Measurements from ENCODE around the gene ATL3.
A peak's percentile ranks its signal among the peaks of the same experiment; 100 is the strongest.
"Not testable (repeated sequence)": the region's sequence is repeated elsewhere in the genome, so short reads cannot be mapped to it uniquely, and the experiment has no call there.

Gene ATL3, protein sequence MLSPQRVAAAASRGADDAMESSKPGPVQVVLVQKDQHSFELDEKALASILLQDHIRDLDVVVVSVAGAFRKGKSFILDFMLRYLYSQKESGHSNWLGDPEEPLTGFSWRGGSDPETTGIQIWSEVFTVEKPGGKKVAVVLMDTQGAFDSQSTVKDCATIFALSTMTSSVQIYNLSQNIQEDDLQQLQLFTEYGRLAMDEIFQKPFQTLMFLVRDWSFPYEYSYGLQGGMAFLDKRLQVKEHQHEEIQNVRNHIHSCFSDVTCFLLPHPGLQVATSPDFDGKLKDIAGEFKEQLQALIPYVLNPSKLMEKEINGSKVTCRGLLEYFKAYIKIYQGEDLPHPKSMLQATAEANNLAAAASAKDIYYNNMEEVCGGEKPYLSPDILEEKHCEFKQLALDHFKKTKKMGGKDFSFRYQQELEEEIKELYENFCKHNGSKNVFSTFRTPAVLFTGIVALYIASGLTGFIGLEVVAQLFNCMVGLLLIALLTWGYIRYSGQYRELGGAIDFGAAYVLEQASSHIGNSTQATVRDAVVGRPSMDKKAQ

DNA sequence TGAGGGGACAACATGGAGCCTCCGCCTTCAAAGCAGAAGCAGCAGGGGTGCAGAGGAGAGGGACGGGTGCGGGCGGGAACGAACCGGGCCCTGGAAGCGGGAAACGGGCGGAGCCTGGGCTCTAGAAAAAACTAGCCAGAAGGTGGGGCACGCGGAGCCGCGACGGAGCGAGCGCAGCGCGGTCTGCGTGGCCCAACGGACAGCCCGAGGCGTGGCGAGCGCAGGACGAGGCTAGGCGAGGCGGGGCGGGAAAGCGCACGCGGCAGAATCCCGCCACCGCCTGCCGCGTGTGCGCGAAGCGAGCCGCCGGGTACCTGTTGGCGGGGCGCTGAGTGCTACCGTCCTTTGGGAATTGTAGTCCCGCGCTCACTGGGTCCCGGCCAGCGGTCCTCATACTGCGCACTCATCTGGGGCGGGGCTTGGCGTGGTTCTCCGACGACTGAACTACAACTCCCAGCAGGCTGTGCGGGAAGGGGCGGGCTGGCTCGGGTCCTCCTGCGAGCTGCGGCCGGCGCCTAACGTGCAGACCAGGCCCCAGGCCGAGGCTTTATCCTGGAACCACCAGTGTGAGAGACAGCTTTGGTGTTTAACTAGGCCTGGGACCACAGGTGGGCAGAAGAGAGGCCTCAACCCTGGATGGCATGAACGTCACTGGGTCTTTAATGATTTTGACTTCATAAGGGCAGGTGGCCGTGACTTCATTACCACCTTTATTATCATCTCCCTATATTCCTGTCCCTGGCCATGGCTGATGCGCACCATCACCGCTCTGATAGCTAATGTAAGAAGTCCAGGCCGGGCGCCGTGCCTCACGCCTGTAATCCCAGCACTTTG, at the start of gene ATL3:
TSS of gene ATL3 (minus strand) at position 55 of the 834 bp plus-strand sequence. CDS start at position 14, 41 bp downstream.
- peak; percentile 92 for DNase-seq (ENCODE audit: low spot score)

DNA sequence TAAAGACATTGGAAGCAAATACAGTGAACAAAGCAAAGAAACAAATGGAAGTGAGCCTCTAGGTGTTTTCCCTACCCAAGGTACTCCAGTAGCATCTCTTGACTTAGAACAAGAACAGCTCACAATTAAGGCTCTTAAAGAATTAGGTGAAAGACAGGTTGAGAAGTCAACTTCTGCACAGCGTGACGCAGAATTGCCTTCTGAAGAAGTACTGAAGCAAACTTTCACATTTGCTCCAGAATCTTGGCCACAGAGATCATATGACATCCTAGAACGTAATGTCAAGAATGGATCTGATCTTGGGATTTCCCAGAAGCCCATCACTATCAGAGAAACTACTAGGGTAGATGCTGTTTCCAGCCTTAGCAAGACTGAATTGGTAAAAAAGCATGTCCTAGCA, 49.4 kb upstream of the ATL3 start:
- no peak for DNase-seq (ENCODE audit: low spot score)

DNA sequence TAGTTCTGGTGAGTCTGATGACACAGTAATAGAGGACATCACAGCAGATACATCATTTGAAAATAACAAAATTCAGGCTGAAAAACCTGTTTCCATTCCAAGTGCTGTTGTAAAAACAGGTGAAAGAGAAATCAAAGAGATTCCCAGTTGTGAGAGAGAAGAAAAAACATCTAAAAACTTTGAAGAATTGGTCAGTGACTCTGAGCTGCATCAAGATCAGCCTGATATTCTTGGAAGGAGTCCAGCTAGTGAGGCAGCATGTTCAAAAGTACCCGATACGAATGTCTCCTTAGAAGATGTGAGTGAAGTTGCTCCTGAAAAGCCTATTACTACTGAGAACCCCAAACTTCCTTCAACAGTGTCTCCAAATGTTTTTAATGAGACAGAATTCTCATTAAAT, 48.8 kb upstream of the ATL3 start:
- DNase-seq (ENCODE audit: low spot score): peak; percentile 39

DNA sequence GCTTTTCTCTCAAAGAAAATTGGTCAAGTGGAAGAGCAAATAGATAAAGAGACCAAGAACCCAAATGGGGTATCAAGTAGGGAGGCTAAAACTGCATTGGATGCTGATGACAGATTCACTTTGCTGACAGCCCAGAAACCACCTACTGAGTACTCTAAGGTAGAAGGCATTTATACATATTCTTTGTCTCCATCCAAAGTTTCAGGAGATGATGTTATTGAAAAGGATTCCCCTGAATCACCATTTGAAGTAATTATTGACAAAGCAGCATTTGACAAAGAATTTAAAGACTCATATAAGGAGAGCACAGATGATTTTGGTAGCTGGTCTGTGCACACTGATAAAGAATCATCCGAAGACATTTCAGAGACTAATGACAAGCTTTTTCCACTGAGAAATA, 47.8 kb upstream of the ATL3 start:
- DNase-seq (ENCODE audit: low spot score): no peak

DNA sequence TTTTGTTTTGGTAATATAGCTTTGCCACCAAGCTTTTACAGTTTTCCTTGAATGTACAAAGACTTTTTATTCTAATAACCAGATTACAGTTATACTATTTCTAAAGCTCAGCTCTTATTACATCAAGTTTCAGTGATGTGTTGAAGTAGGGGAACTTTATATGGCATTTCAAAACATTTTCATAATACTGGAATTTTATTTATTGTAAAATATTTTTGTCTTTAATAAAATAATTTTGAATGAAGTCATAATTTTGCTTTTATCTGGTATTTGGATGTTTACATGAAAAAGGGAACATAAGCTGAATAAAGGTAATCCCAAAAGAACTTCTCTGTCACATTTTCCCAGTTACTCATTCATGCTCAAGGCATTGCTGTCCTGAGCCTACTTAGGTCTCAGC, 44.9 kb upstream of the ATL3 start:
- DNase-seq (ENCODE audit: low spot score): no peak

DNA sequence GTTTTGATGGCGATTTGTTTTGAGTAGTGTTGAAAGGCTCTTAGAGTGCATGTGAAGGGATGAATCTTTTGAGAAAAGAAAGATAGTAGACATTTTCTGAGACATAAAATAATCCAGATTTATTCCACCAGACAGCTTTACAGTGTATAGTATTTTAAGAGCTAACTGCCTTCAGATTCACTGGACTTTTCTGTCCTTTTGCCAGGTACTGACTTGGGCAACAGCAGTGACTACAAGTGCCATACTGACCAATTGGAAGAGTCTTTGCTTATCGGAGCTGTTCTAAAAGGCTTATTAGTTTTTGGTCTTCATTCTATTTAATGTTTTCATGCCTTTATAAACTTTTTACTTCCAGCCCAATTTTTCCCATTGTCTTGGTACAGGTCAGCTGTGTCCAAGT, 42.6 kb upstream of the ATL3 start:
- DNase-seq (ENCODE audit: low spot score): no peak

DNA sequence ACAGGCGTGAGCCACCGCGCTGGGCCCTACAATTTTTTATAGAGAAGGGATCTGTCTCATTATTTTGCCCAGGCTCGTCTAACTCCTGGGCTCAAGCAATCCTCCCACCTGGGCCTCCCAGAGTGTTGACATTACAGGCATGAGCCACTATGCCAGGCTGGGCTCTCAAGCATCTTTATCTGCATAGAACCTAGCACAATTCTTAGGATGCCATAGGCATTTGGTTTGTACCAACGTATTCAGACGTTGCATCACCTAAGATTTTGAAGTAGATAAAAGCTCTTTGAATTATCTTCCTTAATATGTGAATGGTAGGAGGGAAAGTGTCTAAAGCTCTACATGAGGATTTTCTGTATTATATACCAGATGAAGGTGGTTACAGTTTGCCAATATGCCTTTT, 40.7 kb upstream of the ATL3 start:
- no peak for DNase-seq (ENCODE audit: low spot score)

DNA sequence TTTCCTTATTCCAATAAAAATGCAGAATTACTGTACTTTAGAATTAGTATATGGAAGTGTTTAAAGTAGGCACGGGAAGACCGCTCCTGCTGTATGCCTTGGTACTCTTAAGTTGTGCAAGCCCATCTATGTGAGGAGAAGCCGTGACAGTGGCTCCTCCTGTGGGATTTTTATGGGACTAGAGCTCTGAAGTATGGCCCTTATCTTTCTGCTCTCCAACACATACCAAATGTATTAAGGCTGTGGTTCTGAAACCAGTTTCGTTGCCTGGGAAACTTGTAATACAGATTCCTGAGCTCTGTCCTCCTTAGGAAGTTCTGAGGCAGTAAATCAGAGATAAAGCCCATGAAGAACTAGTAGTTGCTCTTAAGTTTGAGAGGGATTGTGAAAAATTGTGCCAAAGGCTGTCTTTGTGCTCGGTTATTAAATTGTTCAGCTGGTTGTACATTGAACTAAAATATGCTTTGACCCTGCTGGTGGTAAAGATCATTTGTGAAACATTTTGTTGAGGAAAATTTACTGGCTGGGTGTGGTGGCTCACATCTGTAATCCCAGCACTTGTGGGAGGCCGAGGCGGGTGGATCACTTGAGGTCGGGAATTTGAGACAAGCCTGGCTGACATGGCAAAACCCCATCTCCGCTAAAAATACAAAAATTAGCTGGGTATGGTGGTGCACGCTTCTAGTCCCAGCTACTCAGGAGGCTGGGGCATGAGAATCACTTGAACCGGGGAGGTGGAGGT, 39.5 kb upstream of the ATL3 start:
- DNase-seq (ENCODE audit: low spot score): no peak

DNA sequence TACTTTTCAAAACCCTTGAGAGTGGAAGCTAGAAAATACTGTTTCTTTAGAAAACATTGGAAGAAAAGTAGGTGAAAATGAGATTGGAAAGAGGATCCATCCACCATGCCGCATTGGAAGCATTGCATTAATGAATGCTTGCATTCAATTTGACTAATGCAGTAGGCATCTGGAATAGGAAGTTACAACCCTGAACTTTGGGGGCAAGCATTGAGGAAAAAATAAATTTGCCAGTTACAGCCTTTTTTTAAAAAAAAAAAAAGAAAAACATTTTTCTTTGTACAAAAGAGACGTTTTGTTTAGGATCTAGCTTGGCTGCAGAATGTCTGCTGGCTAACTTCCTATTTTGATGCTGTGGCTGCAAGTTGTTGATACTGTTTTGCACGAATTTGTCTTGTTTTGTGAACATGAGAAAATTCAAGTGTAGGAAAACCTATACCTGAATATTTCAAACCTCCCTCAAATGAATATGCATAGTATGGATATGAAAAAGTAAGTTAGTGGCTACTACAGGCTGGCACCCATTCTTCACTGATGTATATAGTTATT, 38.2 kb upstream of the ATL3 start:
- no peak for DNase-seq (ENCODE audit: low spot score)

DNA sequence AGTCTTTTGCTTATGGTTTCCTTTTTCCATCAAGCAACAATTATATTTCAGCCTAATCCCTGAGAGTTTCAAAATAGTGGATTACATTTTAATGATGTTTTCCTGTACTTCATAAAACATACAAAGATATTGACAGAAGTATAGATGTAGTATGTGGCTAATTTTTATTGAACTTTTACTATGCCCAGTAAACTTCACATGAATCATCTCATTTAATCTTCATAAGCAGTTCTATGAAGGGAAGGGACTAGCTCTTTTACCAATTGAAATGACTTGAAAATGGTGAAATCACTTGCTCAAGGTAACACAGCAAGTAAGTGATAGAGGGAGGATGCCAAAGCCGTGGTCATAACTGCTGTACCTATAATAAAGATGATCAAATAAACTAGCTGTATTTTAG, 37.6 kb upstream of the ATL3 start:
- DNase-seq (ENCODE audit: low spot score): no peak

DNA sequence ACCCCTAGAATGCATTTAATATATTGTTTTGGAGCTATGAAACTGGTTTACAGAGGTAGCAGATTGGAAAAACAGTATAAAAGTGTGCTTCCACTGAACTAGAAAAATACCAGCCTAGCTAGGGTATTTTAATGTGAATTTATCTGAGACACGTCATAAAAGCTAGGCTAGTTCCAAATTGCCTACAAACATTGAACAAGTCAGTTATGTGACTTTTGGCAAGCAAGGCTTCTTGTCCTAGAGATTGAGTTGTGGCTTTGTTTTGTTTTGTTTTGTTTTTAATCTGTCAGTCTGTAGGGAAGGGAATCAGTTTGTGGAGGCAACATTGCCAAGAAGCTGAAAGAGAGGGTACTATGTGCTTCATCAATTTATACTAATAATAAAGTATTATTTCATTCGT, 34.4 kb upstream of the ATL3 start:
- no peak for DNase-seq (ENCODE audit: low spot score)

DNA sequence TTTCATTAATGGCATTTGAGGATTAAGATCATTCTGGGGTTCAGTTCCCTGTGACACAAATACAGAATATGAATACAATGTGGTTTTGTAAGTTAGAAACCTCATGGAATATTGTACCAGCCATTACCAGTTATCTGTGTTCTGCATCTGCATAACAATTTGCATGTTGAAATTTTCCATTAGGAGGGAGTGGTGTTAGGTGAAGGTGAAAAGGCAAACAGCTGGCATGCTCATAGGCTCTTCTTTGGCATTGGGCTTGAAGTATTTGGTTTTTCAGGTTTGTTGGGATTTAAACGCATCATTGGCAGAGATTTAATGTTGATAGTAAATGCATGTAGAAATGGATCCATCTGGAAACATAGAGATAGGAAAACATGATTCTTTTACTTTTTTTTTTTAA, 28.7 kb upstream of the ATL3 start:
- DNase-seq (ENCODE audit: low spot score): no peak

DNA sequence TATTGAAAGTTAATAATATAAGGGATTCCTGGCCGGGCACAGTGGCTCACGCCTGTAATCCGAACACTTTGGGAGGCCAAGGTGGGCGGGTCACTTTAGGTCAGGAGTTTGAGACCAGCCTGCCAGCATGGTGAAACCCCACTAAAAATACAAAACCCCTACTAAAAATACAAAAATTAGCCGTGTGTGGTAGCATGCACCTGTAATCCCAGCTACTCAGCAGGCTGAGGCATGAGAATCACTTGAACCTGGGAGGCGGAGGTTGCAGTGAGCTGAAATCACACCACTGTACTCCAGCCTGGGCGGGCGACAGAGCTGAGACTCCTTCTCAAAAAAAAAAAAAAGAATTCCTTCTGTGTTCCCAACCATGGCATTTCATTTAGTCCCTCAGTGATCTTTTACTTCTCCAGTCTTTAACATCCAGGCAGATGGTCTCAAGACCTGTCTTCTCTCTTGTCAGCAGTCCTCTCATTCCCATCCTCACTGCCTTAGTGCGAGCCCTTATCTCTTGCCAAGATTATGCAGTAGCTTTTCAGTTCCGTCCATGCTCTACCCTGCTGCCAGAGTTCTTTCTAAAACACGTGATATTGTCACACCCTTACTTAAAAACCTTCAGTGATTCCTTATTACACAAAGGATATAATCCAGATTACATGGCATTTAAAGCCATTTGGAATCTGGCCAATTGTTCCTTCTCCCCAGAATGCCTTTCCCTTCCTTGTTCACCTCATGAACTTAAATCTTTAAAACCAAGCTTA, 28.0 kb upstream of the ATL3 start:
- DNase-seq (ENCODE audit: low spot score): no peak

DNA sequence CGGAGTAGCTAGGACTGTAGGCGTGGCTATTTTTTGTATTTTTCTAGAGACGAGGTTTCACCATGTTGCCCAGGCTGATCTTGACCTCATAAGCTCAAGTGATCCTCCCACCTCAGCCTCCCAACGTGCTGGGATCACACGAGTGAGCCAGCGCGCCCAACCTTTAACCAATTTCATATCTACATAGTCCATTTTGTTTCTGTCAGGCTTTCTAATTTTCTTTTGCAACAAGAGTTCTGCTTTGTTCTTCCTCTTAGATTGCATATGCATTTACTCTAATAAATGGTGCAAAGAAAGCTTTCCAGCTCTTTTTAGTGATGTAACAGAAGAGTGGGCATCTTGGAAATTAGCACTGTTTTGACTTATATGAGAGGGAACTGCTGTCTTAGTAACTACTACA, 23.4 kb upstream of the ATL3 start:
- DNase-seq (ENCODE audit: low spot score): no peak

DNA sequence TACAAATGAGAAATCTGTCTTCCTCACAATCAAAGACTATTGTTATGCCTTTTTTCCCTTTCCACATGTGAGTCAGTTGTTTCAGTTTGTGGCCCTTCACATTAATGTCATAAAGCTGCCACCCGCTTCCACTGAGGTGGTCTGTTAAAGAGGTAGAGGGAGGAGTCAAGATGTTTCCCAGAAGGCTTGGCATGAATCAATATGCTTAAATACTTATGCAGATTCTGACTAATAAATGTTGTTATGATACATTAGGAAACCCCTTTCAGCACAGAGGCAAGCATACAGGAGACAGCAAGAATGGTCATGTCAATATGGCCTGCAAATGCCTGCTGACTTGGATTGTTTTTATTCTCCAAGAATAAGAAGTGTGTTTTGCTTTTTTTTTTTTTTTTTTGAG, 16.7 kb upstream of the ATL3 start:
- no peak for DNase-seq (ENCODE audit: low spot score)

DNA sequence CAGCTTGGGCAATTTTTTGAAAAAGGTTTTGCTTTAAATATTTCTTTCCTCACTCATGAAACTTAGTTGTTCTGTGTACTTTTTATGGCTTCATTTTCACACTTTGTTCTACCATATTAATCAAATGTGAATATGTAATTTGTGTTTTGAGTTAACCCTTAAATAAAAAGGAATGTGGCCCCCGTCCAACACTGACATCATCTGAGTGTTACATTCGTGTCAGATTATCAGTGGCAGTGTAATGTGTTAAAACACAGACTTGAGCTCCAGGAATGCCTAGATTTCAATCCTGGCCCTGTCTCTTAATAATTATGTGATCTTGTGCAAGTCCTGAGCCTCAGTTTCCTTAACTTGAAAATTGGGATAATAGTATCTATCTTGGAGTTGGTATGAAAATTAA, 15.8 kb upstream of the ATL3 start:
- no peak for DNase-seq (ENCODE audit: low spot score)

DNA sequence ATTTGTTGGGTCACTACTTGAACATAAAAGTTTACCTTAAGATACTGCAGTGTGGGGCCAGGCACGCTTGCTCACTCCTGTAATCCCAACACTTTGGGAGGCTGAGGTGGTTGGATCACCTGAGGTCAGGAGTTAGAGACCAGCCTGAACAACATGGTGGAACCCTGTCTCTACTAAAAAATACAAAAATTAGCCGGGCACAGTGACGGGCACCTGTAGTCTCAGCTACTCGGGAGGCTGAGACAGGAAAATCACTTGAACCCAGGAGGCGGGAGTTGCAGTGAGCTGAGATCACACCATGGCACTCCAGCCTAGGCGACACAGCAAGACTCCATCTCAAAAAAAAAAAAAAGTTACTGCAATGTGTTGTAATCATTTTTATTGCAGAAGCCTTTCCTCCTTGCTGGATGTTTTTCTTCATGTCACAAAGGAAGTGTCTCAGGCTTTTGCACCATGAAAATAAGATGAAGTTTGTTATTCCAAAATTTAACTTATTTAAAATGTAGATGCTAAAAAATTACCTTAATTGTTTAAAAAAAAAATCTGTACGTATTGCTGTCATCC, 14.1 kb upstream of the ATL3 start:
- not testable (repeated sequence) for DNase-seq (ENCODE audit: low spot score)

DNA sequence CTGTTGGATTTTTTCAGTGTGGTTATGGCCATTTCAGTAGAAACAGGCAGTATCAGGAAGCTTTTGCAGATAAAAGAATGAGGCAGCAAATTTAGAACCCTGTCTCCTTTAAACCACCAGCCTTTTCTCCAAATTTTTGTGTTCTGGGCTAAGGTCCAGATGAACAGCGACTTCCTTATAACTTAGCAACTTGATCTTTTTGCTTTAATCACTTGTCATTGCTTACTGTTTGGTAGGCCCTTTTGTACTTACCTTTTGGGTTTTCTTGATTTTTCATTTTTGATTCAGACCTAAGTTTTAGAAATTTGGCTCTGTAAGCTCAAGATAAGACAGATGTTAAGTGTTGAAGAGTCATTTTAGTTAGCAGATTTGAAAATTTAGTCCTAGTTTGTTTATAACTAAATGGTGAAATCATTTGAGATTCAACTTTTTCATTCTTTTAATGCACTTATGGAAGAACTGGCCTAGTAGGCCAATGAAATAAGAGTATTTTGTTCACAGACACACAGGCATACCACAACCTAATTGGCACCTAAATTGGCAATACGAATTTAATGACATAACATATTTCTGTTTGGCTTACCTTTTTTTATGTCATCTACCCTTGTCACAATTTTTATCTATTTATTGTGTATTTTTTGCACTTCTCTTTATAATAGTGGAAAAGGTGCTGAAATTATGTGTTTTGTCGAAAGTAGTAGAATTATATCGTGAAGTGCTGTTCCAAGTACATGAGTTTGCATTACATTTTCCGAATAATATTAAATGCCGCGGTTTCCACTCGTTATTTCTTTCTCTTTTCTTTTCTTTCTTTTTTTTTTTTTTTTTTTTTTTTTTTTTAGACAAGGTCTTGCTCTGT, 12.2 kb upstream of the ATL3 start:
- DNase-seq (ENCODE audit: low spot score): peak; percentile 54

DNA sequence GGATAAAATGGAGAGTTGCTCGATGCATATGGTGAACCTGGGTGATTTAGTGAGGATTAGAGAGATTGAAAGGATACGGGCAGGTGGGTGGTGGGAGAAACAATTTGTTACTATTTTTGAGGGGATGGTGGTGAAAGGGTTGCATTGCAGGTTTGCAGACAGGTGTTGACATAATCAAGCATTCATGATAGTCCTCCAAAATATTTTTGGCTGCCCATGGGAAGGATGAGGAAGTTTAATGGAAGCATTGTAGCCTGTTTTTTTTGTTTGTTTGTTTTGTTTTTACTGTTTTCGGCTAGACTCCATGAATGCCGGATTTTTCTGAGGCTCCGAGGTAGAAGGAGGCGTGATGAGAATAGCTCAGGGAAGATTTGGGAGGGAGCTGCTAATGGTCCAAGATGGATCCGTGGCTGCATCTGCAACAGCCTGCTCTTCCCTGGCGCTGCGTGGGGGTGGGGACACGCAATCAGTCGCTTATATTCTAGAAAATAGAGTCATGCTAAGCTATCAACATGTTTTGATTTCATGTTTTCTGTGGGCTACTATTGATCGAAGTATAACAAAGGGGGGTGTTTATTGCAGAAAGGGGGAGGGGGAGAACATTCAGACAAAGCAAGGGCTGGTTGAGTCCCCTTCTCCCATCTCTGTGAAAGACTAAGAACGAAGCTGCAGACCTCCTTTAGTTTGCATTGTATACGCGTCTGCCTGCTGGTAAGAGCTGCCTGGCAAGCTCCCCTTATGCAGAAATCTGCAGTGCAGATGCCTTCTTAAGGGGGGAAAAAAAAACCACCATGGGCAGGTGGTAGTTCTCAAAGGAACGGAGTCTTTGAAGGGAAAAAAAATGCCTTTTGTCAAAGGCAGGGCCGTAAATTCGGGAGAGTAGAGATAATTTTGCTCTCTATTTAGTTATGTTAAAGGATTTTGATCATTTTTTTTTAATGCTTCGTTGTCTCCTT, 11.2 kb upstream of the ATL3 start:
- DNase-seq (ENCODE audit: low spot score): peak; percentile 29
